Panc1 (cell line): ENCODE results near the gene CDH8. TPM values are rescaled to one million over a fixed set of nuclear protein-coding genes. Genes with fewer than 3 reads are reported as not detected.

Source experiments
- ATAC-seq: fragments of 200-7000 bp; cut with Tn5 transposase; 2 replicates; pipeline ENCODE4 v1.9.1; 2020; ENCODE audit warnings: mild to moderate bottlenecking, moderate library complexity
- BruUV-seq: library from RNA; stranded (reverse); fragments of 400-500 nt; replicated peaks from 2 replicates; lab custom pipeline; 2021; lab: Mats Ljungman, UMichigan
- CTCF ChIA-PET: fragments of 300-600 bp; sonication (Branson Sonifier 250); formaldehyde crosslinking; loops from one replicate; lab custom pipeline; 2022; ENCODE audit warnings: antibody characterized with exemption; lab: Charles Lee
- POLR2A ChIA-PET: fragments of 300-600 bp; sonication (Branson Sonifier 250); formaldehyde crosslinking; loops from one replicate; lab custom pipeline; 2022; ENCODE audit warnings: antibody characterized with exemption; lab: Charles Lee
- DNase-seq: peaks from one replicate; pipeline ENCODE4 v3.0.0-alpha.2; 2010; ENCODE audit warnings: low read depth, low spot score
- H3K27ac ChIP-seq: 2 replicates; pipeline ENCODE4 v1.5.1; 2011; ENCODE audit warnings: mild to moderate bottlenecking, low read length, inconsistent platforms
- H3K27me3 ChIP-seq: fragments of 200-500 bp; sonication (Bioruptor generic); 2 replicates; pipeline ENCODE4 v1.6.0; 2014; ENCODE audit warnings: low read length, inconsistent platforms; ENCODE audit not compliant: control insufficient read depth, insufficient read depth
- H3K36me3 ChIP-seq: fragments of 200-500 bp; sonication (Bioruptor generic); 2 replicates; pipeline ENCODE4 v1.5.1; 2014; ENCODE audit warnings: inconsistent platforms, mild to moderate bottlenecking, low read length, moderate library complexity; ENCODE audit not compliant: control insufficient read depth, insufficient read depth
- H3K4me1 ChIP-seq: 2 replicates; pipeline ENCODE4 v1.5.1; 2011; ENCODE audit warnings: inconsistent platforms, mild to moderate bottlenecking, low read length, moderate library complexity; ENCODE audit not compliant: control insufficient read depth, insufficient read depth
- H3K4me3 ChIP-seq, 2 experiments: 2 replicates each; pipeline ENCODE4 v1.5.1; 2011 to 2012; ENCODE audit warnings: low read depth in 2 of 2, low read length in 2 of 2, mild to moderate bottlenecking in 2 of 2, inconsistent platforms in 1 of 2, moderate library complexity in 1 of 2
- H3K9me3 ChIP-seq: fragments of 200-500 bp; sonication (Bioruptor generic); 2 replicates; pipeline ENCODE4 v1.5.1; 2014; ENCODE audit warnings: low read depth, mild to moderate bottlenecking, inconsistent platforms, low read length, moderate library complexity; ENCODE audit not compliant: control insufficient read depth, insufficient read depth
- CTCF ChIP-seq: fragments of 450-650 bp; IDR thresholded peaks from 2 replicates; pipeline ENCODE4 v1.5.1; 2017; ENCODE audit warnings: mild to moderate bottlenecking
- POLR2AphosphoS5 ChIP-seq: IDR thresholded peaks from 2 replicates; pipeline ENCODE4 v1.6.1; 2012; ENCODE audit warnings: mild to moderate bottlenecking, low read depth, low read length, moderate library complexity
- REST ChIP-seq, 2 experiments: IDR thresholded peaks; 2 replicates each; pipeline ENCODE4 v1.6.1; 2011 to 2012; ENCODE audit warnings: low read depth in 2 of 2, control low read depth in 1 of 2, low read length in 1 of 2, mild to moderate bottlenecking in 1 of 2, moderate library complexity in 1 of 2; ENCODE audit not compliant: insufficient read depth in 1 of 2
- SIN3A ChIP-seq: IDR thresholded peaks from 2 replicates; pipeline ENCODE4 v1.6.1; 2012; ENCODE audit warnings: low read depth, mild to moderate bottlenecking, low read length, moderate library complexity, borderline replicate concordance; ENCODE audit not compliant: insufficient read depth
- TCF7L2 ChIP-seq: IDR thresholded peaks from 2 replicates; pipeline ENCODE4 v1.6.1; 2011; ENCODE audit warnings: mild to moderate bottlenecking, low read depth, low read length, inconsistent platforms
- in situ Hi-C: cut with HindIII; loops from 2 replicates; pipeline ENCODE4 v1.10.0; 2016; ENCODE audit warnings: low sequenced_read_pairs, low pct_unique_long_range_greater_than_20kb
- intact Hi-C: fragments of 100-400 bp; cut with micrococcal nuclease; formaldehyde crosslinking; loops from one replicate; pipeline ENCODE4 v1.10.0; 2022; ENCODE audit not compliant: unreplicated experiment
- total RNA-seq: library from RNA; stranded (reverse); gene quantifications from one replicate; pipeline ENCODE4 v1.2.1, GENCODE V29; 2021; ENCODE audit not compliant: unreplicated experiment

The CDH8 gene
- total RNA-seq, 1 experiment from 2014 or later = 0.21 TPM

DNA sequence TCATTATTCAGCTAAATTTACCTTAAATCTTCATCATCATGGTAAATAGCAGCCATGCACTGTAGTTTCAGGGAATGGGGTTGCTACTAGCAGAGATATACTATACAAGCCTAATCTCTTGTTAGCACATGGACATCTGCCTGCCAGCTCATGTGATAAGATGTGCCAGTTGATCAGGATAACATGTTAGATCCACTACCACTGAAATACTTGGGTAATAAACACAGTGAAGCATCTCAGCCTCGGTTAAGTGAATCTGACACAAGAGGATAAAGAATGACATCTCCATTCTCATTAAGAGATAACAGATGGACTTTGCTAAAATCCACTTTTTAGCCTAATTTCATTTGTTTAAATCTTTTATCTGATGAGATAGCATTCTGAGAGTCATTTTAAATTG is 256.1 kb downstream of the CDH8 start:
- Histone ChIP-seq H3K4me3 (no peak overlapping the region), H3K4me1 (no peaks in the 10 kb centered on the region), H3K27ac (no peak overlapping the region), H3K36me3 (no peaks in the 10 kb centered on the region), H3K27me3 (no peaks in the 10 kb centered on the region), H3K9me3 (no peaks in the 10 kb centered on the region)
- intact Hi-C loops = no loop called here
- TF ChIP-seq POLR2AphosphoS5 (no peak), CTCF (no peak), TCF7L2 (no peak), REST (IDR thresholded peaks at IDR 0.05; ENCODE audit: insufficient read depth in 1 of 2, low read depth in 2 of 2, low read length in 1 of 2) (no peak), SIN3A (no peak)
- ChIA-PET POLR2A (no interaction called here), CTCF (no interaction called here)
- no TSS peak for BruUV-seq
- ATAC-seq (no peak), DNase-seq (no peak)
- in situ Hi-C loops = no loop called here

GRCh38 chr16:61770301-61770700 is 265.9 kb downstream of the CDH8 start:
- BruUV-seq = no TSS peak
- no peaks in the 10 kb centered on the region for H3K4me1 ChIP-seq
- ChIA-PET POLR2A (no interaction called here), CTCF (no interaction called here)
- in situ Hi-C loops = no loop called here
- ATAC-seq (no peak), DNase-seq (no peak)
- H3K27me3 ChIP-seq = no peaks in the 10 kb centered on the region
- TF ChIP-seq REST (IDR thresholded peaks at IDR 0.05; ENCODE audit: insufficient read depth in 1 of 2, low read depth in 2 of 2, low read length in 1 of 2) (no peak), CTCF (no peak), POLR2AphosphoS5 (no peak), TCF7L2 (no peak)
- H3K4me3 ChIP-seq = no peak overlapping the region
- no peak overlapping the region for H3K27ac ChIP-seq
- intact Hi-C loops = no loop called here
- H3K9me3 ChIP-seq = no peaks in the 10 kb centered on the region
- no peaks in the 10 kb centered on the region for H3K36me3 ChIP-seq
